ENCODE data around the gene RUNX1. TPM values are rescaled to one million over a fixed set of nuclear protein-coding genes. Genes with fewer than 3 reads are reported as not detected.

The RUNX1 gene
- total RNA-seq, 1 donor from 2014 or later: 0.47 TPM

DNA sequence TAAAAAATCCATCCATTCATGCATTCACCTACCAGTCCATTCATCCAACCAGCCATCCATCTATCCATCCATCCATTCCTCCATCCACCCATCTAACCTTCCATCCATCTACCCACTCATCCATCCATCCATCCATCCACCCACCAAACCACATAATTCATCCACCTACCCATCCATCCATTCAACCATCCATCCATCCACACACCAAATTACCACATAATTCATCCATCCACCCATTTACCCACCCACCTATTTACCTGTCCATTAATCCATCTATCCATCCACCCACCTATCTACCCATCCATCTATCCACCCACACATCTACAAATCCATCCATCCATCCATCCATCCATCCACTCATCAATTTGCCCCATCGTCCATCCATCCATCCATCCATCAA is 308.9 kb downstream of the RUNX1 start:
- Mint-ChIP-seq H3K27me3 (ENCODE audit: unreplicated experiment) (peaks cover 7% of the 10 kb centered on the region), H3K36me3 (ENCODE audit: unreplicated experiment) (peaks cover 4% of the 10 kb centered on the region), H3K9me3 (ENCODE audit: unreplicated experiment) (no peaks in the 10 kb centered on the region), H3K4me1 (ENCODE audit: low read depth, unreplicated experiment) (no peaks in the 10 kb centered on the region), H3K4me3 (ENCODE audit: unreplicated experiment) (no peak overlapping the region), H3K27ac (ENCODE audit: unreplicated experiment) (no peak overlapping the region)
- TF ChIP-seq, protein P1, sequence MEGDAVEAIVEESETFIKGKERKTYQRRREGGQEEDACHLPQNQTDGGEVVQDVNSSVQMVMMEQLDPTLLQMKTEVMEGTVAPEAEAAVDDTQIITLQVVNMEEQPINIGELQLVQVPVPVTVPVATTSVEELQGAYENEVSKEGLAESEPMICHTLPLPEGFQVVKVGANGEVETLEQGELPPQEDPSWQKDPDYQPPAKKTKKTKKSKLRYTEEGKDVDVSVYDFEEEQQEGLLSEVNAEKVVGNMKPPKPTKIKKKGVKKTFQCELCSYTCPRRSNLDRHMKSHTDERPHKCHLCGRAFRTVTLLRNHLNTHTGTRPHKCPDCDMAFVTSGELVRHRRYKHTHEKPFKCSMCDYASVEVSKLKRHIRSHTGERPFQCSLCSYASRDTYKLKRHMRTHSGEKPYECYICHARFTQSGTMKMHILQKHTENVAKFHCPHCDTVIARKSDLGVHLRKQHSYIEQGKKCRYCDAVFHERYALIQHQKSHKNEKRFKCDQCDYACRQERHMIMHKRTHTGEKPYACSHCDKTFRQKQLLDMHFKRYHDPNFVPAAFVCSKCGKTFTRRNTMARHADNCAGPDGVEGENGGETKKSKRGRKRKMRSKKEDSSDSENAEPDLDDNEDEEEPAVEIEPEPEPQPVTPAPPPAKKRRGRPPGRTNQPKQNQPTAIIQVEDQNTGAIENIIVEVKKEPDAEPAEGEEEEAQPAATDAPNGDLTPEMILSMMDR (IDR thresholded peaks at IDR 0.05; ENCODE audit: partially characterized antibody, unreplicated experiment): no peak
- DNase-seq: no peak

Measured in glutamatergic neuron (in vitro differentiated cells).